Metanephros (tissue), 1 donor: ENCODE results near the gene MAN2C1. TPM values are rescaled to one million over a fixed set of nuclear protein-coding genes. Genes with fewer than 3 reads are reported as not detected.

ENCODE experiments used
- total RNA-seq: library from RNA; depleted of rRNA; stranded (reverse); fragments of >200 nt; gene quantifications from one replicate; pipeline ENCODE4 v1.2.3, GENCODE V29; 2014

Gene MAN2C1
- 186 TPM for total RNA-seq

GRCh38 chr15:75367913-75368688, at the start of gene MAN2C1:
MAN2C1 (minus strand) TSS chr15:75368607; CDS start chr15:75368583, 24 bp downstream.

GRCh38 chr15:75346796-75347221, 21.6 kb downstream of the MAN2C1 start, which contains the start of gene NEIL1:
NEIL1 (plus strand) TSS chr15:75347039; CDS start chr15:75348906, 1,867 bp downstream.

DNA sequence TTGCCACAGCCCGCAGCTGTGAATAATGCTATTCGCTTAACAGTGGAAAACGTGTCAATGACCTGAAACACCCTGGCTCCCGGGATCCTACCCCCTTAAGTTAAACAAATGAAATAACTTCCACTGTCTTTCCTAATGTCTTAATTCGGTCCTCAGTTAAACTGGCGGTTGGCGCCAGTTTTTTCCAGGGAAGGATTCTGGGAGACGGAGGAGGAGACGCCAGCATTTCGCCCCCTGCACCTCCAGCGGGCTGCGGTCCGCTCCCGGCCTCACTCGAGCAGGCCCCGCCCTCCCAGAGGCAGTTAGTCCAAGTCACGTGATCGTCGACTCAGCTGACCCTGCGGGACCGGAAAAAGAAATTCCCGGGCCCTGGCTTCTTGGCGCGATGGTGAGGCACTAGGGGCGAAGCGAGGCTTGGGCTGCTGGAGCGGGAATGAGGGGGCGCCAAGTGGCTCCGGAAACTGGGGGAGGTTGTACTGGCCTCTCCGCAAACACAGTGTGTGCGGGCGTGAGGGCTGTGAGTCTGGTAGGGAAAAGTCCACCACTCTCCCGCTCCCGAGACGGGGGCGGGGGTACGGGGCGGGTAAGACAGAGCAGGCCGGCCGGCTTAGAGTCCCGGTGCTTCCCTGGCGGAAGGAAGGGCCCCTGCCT, 32.6 kb downstream of the MAN2C1 start, which contains the start of gene COMMD4:
COMMD4 (plus strand) TSS at position 359 of the 651 bp plus-strand sequence; CDS start at position 386, 27 bp downstream.

Other genes with a start within 250 kb of the MAN2C1 start
- 15.1 TPM for gene C15orf39, start 166.7 kb downstream of the MAN2C1 start, total RNA-seq
- gene GOLGA6C, start 110.3 kb downstream of the MAN2C1 start, total RNA-seq: not detected
- gene GOLGA6D, start 85.8 kb downstream of the MAN2C1 start, total RNA-seq: not detected
- gene COMMD4, start 32.5 kb downstream of the MAN2C1 start, total RNA-seq: 46.6 TPM
- 25.0 TPM for gene NEIL1, start 21.6 kb downstream of the MAN2C1 start, total RNA-seq
- gene SIN3A, start 83.1 kb upstream of the MAN2C1 start, total RNA-seq: 59.6 TPM
- 24.5 TPM for gene PTPN9, start 210.7 kb upstream of the MAN2C1 start, total RNA-seq